ENCODE data around the gene ATAD3A. TPM values are rescaled to one million over a fixed set of nuclear protein-coding genes. Genes with fewer than 3 reads are reported as not detected.

Gene ATAD3A
- total and polyA plus RNA-seq, 9 of the 15 experiments (the other 6 are each of a cell fraction or from before 2014, with no cell fraction given): 0.10 to 173 (median 36.7) TPM

- TF ChIP-seq DNMT1 (IDR thresholded peaks at IDR 0.05) (no peak), STAG1 (CRISPR knock-in tag; IDR thresholded peaks at IDR 0.05; ENCODE audit: borderline replicate concordance) (no peak), RAD51 (IDR thresholded peaks at IDR 0.05; ENCODE audit: borderline replicate concordance, low read depth) (no peak), SAFB2 (IDR thresholded peaks at IDR 0.05; ENCODE audit: borderline replicate concordance, low read depth, low read length, severe bottlenecking) (no peak), RUNX1 (IDR thresholded peaks at IDR 0.05; ENCODE audit: low read depth) (no peak), PATZ1 (CRISPR knock-in tag; IDR thresholded peaks at IDR 0.05; ENCODE audit: borderline replicate concordance) (no peak), E2F3 (CRISPR knock-in tag; IDR thresholded peaks at IDR 0.05) (peak; percentile 80), RBM25 (IDR thresholded peaks at IDR 0.05; ENCODE audit: low read depth, low read length, severe bottlenecking) (peak; percentile 98), TFE3 (CRISPR knock-in tag; IDR thresholded peaks at IDR 0.05) (no peak), FOXO4 (CRISPR knock-in tag; IDR thresholded peaks at IDR 0.05) (no peak), NCOA4 (IDR thresholded peaks at IDR 0.05; ENCODE audit: partially characterized antibody) (no peak), ELF1 (tag; IDR thresholded peaks at IDR 0.05) (peak; percentile 80), MBD2 (IDR thresholded peaks at IDR 0.05; ENCODE audit: borderline replicate concordance, low read depth) (peak; percentile 89), TRIM24 (IDR thresholded peaks at IDR 0.05) (peak in 1 of 2 experiments; percentile 64; a peak in 2 of 4 replicates), SRSF9 (IDR thresholded peaks at IDR 0.05; ENCODE audit: borderline replicate concordance, low read depth, low read length) (no peak), SP2 (IDR thresholded peaks at IDR 0.05; ENCODE audit: extremely low read depth, low read depth, low read length, poor library complexity, severe bottlenecking) (no peak), BACH1 (tag; IDR thresholded peaks at IDR 0.05) (no peak), ZBED1 (IDR thresholded peaks at IDR 0.05) (peak; percentile 75; the same call in 1 of the 2 replicates), KAT7 (CRISPR knock-in tag; IDR thresholded peaks at IDR 0.05; ENCODE audit: borderline replicate concordance) (peak; percentile 91; the same call in 1 of the 2 replicates), C11orf30 (IDR thresholded peaks at IDR 0.05; ENCODE audit: low read depth) (peak; percentile 99), POLR2AphosphoS2 (IDR thresholded peaks at IDR 0.05; ENCODE audit: low read length) (no peak), TBL1XR1 (IDR thresholded peaks at IDR 0.05; ENCODE audit: low read length in 2 of 2) (peak in 1 of 2 experiments; percentile 83; a peak in 2 of 4 replicates), HMGN3 (IDR thresholded peaks at IDR 0.05; ENCODE audit: borderline replicate concordance, extremely low read depth, insufficient read length, low read depth, low read length) (peak; percentile 25), MAZ (CRISPR knock-in tag; conservative IDR thresholded peaks at IDR 0.05 in 1 of 2, IDR thresholded peaks at IDR 0.05 in 1 of 2) (peak; percentile 94 to 96)
These were observed at the start of gene ATAD3A (continued) for GRCh38 chr1:1511533-1512285.

All from K562 (cell line).